Activated naive CD8-positive, alpha-beta T cell treated with anti-CD3 and anti-CD28 coated beads, Interleukin-2, amount 50 U/mL, for 16 hours (primary cell): ENCODE data around the gene GMDS.

Experiments used
- DNase-seq: peaks from one replicate; pipeline ENCODE4 v3.0.0-alpha.2; 2020; ENCODE audit warnings: low read depth, low spot score

The GMDS gene

DNA sequence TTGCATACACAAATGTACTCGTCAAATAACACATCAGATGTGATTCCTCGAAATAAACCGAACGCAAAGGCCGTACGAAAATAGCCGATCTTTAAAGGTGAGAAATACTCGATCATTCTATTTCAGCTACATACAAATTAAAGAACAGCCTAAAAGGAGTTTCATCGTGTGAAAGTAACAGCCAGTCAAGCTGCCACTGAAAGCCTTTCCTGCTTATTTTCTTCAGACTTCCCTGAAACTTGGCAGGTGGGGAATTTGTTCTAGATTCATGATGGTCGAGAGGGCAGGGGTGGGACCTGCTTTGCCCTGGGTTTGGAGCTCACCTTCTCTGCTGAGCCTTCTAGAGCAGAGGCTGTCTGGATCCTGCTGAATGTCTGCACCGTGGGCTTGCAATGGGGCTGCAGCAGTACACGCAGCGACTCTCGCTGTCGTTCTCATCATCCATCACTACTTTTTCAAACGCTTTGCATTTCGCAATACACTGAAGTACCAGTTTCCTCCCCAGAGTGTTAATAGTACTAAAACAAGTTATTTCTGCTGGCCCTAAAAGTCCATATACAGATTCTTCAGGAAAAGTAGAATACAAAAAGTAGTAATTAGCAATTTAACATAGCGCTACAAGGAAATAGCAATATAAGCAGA lies 619.5 kb downstream of the GMDS start:
- DNase-seq, result no peak

DNA sequence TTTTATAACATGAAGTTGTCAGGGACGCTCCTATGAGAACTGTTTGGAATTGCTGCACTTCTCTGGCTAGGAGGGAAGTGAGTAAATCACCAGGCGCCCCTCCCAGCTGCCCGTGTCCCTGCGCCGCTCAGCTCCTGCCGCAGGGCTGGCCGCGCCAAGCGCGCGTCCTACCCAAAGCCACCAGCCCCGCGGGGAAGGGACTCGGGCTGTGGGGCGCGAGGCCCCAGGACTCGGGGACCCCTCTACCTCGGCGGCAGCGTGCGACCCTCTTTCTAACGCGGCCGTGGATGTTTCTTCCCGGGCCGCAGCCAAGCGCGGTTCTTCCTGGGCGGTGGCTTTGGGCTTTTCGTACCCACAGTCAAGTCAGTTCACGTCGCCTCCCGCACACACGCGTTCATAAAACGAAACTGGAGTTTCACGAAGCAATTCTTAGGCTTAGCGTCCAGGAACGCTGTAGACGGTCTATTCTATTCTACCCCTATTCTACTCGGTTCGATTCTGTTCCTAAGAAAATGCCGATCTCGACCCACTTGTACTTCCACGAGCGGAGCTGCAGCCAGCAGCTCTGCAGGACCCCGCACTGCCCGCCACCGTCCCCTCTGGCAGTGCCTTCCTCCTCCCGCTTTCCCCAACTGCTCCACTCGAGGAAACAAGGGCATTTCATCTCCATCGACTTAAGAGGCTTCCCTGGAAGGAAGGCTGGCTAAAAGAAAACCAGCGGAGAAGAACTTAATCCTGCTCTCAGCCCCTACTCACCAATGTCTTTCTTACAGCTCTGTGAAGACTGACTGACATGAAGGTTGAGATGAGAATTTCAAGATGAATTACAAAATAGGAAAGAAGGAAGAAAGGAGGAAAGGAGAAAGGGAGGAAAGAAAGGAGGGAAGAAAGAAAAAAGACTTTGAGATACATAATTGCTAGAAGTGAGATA lies 620.3 kb downstream of the GMDS start:
- no peak for DNase-seq

DNA sequence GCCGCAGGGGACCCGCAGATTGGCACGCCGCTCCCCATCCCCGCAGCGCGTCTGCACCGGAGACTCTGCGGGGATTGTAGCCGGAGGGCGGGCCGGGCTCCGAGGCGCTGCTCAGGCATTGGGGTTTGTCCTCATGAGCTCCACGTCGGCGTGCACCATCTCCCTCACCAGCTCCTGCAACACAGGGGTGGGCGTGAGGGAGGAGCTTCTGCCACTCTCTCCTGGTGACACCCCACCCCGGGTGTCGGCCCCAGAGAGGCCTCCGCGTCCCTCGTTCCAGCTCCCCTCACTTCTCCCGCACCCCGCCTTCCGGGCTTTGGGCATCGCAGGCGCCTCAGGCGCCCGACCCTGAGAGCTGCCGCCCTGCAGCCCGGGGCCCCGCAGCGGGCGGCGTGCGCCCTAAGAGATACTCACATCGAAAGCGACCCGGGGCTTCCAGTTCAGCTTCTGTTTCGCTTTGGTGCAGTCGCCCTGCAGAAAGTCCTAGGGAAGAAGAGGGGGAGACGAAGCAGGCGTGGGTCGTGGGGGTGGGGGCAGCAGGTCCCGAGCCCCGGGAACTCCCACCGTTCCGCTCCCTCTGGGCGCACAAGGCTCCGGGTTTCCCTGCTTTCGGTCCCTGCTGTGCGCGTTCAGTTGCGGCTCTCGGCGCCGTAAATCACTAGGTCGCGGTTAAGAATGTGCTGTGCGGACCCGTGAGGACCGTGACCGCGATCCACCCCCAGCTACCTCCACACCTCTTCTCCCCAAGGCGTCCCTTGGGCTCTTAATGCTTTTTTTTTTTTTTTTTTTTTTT lies 621.2 kb downstream of the GMDS start:
- no peak for DNase-seq

DNA sequence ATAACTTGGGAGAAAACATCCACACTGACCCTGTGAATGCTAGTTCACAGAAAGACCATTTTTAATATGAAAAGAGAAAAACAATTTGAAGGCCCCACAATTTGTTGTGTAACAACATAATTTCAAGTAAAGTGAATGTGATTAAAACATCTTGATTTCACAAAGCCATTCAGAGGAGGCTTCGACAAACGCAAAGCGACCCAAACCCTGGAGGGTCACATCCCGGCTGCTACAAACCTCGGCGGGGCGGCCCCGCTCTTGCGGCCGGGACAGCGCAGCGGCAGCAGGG lies 621.7 kb downstream of the GMDS start:
- no peak for DNase-seq

DNA sequence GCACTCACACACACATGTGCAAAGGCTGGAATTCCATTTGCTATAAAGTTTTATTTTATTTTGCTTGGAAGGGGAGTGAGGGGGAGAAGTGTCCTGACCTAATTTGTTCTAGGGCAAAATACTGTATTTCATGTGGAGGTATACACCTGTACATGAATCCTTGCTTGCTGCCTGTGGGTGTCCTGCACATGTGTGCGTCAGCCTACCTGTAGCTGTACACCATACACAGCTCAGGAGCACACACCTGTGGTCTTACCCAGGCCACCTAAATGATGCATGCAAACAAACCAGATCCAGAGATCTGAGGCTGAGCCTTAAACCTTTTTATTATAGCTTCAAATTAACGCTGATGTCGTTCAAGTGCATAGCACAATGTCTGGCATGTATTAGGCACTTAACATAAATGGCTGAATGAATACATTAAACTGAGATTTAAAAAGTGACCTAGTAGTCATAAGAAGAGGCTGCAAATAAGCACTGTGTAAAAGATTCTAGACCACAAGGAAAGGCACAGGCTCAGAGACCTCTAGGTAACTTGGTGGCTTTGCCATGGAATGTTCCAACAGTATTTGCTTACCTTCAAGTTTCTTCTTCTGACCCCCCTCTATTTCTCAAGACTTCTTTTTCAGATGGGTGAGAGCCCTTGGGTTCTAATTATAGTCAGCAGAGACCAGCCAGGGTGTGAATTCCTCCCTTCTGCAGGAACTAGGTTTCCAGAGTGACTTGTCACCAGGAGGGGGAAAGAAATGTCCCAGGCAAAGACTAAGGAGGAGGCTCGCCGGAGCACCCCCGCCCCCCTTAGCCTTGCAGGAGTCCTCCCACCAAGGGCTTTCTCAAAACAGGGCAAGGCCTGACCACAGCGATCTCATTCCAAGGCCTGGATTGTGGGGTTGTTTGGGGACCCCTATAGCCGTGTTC lies 622.3 kb downstream of the GMDS start:
- DNase-seq, result no peak

DNA sequence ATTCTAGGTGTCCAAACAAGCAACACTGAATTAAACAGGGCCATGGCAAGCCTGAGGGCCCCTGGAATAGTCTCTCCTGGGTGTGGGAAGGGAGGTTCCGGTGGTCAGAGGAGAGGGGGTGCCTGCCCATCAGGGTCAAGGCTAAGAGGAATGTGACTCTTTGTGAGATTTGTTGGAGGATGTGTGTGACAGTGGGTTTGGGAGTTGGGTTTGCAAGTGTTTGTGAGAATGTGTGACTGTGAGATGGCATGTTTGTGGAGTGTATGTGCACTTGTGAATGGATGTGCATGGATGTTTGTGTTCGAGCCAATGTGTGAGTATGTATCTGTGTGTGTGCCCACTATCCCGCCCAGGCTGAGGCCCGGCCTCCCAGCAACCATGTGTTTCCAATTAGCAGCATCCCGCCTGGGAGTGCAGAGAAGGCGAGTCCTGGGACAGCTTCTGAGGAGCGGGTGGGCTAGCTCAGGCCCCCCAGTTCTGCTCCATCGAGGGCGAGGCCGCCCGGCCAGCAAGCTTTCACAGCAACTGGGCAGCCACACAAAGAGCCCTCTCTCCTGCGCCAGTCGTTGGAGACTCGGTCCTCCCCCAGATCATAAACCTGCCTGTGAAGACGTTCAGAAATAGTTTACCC lies 623.1 kb downstream of the GMDS start:
- DNase-seq, result no peak

DNA sequence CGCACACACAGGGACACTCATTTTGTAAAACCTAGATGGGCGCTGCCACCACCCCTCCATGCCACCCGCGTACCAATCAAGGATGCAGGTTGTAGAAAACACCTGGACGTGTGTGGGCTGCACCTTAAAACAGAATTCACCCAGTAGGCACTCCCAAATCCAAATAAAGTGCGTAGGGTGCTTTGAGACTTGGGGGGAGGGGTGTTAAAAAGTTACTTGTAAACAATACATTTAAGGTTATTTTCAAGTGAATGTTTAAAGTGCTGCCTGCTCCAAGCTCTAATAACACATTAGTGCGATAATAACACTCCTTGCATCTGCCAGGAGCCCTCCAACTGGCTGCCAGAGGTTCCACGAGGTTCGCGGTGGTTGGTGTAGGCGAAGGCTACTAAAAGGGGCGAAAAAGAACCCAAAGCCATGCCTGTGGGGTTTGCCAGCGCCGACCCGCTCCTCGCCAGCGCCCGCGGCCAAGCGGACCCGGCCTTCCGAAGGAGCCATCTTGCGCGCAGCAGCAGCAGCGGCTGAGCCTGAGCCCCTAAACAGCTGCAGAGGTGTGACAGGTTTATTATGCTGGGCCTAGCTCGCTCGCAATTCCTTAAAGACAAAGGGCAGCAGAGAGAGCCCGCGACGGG lies 624.2 kb downstream of the GMDS start:
- no peak for DNase-seq

DNA sequence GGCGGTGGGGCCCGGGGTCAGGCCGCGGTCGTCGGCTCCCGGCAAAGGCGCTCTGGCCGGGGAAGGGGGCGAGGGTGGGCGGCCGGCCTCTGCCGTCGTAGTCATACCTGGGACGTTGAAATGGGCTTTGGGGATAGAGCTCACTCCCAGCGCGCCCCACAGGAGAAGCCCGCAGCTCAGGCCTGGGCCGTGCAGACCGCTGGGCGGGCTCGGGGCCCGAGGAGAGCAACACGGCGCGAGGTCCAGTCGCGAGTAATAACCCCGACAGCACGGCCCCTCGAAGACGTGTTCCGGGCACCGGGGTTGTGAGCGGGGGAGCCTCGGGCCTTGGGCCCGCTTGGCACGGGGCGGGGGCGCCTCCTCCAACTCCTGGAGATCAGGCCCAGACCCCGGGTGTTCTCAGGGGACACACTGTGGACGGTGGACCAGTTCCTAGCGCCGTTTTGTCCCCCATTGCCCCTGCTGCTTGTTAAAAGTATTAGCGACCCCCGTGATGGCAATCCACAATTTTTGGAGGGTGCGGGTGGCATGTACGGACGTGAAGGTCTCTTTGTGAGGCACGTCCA lies 624.8 kb downstream of the GMDS start:
- no peak for DNase-seq

DNA sequence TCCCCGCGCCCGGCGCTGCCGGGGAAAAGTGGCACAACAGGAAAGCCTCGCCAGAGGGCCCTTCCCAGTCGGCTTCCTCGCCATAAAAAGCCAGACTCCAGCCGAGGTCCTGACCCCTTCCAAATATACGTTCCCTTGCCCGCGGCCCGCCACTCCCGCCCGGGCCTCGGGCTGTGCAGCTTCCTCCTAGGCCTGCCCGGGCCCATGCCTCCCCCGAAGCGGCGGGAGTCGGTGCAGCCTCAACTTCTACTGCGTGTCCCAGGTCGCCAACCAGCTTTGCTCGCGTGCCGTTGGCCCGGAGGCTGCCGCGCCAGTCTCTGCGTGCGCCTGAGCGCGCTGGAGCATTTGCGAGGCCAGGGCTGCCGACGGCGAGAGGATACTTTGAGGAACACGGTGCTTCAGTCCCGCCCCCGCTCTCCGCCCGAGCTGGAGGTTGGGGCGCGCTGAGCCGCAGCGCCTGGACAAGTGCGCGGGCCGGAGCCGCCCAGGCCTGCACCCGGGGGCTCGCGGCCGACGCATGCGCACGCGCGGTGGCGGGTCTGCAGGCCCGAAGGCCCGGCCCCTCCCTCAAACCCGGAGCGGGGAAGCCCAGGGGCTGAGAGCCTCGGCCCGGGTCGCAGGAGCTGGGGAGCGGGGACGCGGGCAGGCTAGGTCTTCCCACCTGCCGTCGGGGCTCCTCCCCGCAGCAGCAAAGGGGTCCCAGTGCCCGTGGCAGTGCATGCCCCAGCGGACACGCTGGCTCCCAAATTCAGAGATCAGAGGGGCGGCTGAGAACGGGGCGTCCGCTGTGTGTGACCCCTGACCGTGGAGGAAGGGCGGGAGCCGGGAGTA lies 625.5 kb downstream of the GMDS start:
- no peak for DNase-seq

DNA sequence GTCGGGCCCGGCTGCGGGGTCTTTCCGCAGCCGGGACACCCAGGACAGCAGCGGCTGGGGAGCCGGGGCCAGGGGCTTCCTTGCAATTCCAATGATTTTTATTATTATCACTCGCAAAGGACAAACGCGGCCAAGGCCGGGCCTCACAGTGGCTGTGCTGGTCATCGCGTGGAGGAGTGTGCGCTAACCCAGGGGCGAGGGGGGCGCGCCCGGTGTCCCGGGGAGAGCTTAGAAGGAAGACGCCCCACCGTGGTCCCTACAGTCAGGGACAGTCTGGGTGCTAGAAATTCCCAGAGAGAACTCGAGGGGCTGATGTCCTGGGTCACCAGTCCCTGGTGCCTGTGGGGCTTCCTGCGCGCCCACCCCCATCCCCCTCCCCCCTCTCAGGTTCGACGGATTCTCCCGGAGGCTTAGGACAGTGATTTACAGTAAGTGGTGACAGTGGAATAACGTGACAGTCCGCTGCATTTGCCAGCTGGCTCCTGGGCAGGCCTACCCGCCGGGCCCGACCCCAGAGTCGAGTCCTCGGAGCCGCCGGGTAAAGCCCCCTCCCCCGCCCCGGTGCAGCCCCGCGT lies 626.2 kb downstream of the GMDS start:
- DNase-seq, result no peak

DNA sequence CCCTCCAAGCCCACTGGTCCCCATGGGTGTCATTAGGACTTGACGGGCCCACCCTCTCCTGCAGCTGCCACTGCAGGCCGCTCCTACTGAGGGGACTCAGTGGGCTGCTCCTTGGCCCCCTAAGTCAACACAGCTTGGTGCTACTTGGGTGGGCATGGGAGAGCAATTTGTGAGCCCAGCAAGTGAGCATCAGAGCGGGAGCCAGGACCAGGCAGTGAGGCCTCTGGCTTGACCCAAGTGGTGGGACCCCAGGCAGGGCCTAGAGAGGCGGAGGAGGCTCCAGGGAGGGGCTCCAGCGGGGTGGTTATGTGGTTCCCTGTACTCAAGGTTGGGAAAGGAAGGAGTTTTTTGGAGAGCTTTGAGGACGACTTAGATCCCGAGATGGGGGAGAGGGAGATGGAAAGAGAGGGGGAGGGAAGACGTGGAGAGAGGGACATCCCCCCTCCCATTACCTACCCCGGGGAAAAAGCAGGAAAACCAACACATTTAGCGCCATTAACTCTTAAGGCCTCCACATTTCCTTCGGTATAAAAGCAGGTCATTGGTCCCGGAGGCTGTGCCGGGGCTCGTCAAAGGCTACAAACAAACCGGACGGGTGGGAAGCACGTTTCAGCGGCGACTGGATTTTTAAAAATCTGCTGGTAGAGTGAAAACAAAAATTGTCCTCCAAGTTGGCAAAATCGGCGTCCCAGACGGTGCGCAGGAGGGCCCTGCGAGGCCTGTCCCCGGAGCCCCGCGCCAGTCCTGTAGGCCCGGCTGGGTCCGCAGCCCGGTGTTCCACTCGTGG lies 626.9 kb downstream of the GMDS start:
- no peak for DNase-seq

DNA sequence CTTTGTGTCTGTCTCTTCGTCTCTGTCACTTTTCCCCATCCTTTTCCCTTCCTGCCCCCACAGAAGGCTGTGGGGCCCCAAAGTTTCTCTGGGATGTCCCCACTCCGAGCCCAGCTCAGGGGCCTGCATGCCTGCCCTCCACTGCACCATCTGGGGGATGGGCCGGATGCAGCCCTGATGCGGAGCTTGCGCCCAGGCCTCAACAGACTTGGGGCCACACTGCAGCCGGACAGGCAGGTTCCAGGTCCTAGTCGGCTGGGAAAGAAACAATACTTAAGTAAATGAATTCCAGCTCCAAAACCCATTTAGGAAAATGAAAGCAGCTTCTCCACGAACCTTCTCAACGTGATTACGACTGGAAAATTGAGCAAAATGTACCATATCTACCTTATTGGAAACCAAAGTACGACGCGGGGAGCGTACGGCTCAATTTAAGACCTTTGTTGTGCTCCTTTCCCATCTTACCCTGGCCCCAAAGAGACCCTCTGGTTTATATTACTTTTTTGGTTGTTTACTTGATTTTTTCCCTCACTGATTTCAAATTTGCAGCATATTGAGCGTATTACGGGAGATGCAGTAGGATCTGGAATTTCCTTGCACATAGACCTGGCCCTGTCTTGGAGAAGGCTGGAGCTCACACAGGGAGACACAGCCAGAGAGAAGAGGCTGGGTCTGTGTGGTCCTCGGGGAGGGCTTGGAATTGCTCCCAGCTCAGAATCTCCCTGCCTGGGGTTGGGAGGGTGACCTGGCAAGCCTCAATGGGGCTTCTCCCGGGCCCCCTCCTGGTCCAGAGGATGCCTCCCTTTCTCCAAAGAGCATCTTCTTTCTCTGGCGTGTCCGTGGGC lies 627.7 kb downstream of the GMDS start:
- no peak for DNase-seq

DNA sequence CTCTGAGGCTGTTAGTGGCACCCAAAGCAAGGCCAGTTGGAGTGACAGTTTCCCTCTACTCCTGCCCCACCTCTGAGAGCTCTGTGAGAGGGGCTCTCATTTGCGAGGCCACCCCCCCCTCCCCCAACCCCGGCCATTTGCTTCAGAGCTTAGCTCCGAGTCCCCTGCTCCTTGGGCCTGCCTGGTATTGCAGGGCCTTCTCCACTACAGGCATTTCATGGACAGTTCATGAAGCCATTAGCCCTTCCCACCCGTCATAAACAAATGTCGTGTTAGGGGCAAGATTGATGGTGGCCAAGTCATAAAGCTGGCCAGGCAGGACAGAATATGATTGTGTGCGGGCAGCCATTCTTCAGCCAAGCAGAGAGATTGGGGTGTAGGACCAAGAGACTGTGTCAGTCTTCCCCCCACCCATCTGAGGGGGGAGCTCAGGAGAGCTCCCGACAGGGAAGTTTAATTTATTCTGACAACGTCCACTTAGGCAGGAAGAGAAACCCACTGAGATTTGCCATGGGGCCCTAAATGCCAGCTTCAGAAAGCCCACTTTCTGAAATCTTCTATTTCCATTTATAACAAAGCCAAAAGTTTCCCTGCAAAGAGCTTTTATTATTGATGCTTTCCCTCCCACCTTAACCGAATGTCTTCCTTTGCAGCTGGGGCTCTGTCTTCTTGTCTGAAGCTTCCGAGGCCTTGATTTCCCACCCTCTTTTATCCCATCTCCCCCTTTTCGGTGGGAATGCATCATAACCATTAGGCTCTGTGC lies 628.5 kb downstream of the GMDS start:
- no peak for DNase-seq

DNA sequence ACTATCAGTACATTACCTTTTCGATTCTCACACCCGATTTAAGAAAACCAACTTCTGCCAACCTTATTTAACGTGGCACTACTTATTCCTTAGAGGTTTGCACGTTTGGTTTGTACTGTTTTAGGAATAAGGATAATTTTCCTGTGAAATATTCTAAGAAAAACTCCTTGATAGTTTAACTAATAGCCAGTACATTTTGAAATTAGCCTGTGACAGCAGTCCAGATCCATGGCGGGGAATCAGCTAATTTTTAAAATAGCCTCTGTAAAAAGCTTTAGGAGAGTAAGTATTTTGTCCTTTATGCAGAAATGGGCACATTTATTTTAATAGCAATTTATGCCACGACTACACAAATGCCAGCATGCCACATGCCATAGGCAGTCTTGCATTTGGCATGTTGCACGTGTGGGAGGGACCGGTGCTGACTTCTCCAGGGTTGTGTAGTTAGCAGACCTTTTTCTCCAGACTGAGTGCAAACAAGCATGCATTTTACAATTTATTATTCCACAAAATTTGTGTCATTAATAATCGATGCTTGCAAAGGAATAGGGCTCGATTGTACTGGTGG lies 629.5 kb downstream of the GMDS start:
- DNase-seq, result no peak

DNA sequence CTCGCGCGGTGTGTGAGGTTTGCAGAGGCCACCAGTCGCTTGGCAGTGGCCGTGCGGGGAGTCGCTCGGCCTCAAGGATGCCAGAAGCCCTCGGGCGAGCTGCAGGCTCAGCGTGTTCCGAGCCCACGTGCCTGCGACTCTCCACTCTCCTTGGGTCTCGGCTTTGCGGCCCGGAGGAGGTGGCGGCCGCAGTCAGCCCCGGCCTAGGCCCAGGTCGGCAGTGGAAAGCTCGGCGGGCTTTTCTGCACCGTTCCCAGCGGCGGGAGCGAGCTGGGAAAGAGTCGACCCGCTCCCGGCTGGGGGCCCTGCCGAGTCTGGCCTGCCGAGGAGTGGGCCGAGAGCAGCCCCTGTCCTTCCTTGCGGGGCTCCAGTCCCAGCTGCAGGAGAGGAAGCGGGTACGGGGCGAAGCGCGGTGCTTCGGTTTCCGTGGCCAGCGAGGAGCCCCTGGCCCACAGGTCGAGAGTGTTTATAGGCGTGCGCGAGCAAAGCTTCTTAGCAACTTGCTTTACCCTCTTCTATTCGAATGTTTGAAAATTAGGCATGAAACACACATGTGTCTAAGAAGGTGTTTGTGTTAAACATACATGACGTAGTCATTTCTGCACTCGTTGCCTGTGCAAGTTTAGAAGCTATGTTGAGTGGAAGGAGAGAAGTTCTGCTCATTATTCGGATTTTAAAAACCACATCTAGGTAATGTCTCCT lies 630.1 kb downstream of the GMDS start:
- no peak for DNase-seq
